GM18526 (cell line): Measurements from ENCODE around the gene COQ2.

Experiments used
- POLR2A ChIP-seq: IDR thresholded peaks from 3 replicates; pipeline ENCODE4 v1.6.1; 2011; ENCODE audit not compliant: insufficient read length; ENCODE audit errors: extremely low read depth

Gene COQ2

DNA sequence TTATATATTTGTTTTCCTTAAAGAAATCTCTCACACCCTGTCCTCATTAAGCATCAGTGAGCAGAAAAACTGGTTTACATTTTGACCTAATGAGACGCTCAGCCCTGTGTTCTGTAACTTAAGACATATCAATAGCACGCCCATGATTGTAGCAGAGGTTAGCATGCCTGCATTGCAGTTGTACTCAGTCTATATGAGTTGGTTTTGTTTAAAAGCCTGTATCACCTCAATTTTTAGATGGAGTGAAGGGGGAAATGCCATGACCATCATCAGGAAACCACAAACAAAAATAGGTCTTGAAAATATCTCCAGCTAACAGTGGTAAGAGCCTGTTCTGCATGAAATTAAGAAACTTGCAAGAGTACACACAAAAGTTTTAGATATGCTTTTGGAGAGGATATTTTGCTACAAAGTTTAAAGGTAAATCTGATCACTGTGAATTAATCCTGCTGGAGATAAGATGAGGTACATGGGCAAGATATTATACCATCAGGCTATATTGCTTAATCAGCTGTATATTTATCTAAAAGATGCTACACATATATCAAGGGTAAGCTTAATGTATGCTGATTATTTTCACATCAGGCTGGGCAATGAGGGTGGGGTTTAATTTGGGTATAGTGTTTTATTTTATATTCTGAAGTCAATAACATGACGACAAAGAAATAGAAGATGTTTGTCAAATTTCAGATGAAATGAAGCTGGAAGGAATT is 13.1 kb upstream of the COQ2 start:
- no peak for TF ChIP-seq POLR2A

DNA sequence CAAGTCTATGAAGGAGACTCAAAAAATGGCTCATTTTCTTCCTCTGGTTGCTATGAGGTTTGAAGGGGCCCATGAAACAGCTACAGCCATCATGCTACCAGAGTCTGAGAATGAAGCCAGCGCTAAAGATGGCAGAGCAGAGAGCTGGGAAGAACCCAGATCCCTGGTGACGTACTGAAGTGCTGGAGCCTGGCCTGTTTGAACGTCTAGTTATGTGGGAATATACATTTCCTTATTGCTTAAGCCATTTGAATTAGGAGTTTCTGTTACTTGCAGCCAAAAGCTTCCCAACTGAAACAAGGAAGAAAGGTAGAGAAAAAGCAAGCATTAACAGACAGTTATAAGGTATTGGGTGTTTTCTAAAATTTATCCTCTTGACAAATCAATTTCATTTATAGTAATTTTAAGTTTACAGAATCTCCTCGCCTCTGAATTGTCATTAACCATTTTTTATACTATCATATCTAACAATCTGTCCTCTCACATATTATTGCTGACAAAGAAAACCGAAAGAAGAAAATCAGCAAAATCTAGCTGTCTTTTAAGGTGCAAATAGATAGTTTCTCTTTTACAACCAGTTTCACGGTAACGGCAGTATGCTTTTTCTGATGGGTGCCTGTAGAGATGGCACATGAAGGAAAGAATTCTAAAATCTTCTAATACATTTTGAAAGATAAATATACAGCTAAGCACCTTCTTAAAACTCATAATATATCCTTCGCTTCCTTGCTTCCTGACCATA is 8.9 kb upstream of the COQ2 start:
- no peak for TF ChIP-seq POLR2A

DNA sequence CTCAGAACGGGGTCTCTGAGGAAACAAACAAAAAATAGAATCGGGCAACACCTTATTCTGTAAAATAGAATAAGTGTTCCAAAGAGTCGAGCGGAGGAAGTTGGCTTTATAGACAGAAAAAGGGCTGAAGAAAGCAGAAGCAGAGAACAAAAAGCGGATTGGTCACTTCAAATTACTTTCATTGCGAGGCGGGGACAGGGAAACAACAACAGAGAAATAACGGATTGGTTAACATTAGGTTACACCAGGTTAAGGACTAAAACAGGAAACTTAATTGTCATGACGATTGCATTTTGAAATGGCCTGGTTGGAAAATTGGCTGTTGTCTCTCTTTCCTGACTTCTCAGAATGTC is 433 bp upstream of the COQ2 start:
- no peak for TF ChIP-seq POLR2A

DNA sequence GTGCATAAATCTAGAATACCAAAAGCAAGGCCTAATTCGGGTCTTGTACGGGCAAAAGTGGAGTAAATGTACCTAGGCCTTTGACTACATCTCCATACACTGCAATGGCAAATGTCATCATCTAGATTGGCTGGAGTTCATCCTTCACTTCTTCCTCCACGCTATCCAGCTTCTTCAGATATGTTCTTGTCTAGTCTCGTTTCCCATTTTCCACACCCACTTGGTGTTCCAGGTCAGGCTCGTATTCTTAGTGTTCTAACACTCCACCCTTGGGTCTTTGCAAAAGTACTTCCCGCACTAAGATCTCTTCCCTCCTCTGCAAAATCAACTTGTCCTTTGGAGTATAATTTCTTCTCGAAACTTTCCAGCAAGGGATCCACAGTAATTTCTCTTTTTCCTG is 1.4 kb downstream of the COQ2 start:
- TF ChIP-seq POLR2A, result no peak

DNA sequence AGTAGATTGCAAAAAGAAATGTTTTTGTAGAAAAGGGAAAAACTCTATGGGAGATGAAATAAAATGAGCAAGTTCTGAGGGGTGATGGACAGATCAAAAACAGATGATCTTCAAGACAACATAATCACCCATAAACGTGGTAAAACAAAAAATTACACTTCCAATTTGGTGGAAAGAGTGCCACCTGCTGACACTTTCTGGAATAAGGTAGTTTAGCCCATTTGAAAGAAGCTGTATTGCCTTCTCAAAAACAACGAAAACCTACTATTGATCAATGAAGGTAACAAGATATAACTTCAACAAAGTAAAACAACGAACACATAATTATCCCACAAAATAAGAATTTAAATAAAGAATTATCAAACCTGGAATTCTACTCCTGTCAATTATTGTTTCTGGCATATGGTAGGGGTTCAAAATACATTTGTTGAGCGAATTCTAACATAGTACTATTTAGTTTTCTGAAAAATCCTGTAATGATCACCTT is 2.5 kb downstream of the COQ2 start:
- no peak for TF ChIP-seq POLR2A

DNA sequence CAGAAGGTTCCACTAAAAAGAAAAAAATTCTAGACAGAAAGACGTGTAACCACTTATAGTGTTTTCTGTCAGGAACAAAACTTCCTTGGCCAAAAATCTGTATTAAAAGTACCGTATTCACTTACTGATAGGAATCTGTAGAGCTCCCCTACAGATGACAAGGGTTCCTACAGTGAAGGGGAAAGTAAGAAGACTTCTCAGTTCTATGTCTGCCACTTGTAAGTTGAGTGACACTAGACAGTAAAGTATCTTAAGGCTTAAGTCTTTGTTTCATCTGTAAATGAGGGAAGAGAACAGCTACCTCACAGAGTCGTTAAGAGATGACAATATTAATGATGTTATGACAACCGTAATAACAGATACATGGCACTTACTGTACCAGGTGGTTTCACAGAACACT is 3.3 kb downstream of the COQ2 start:
- no peak for TF ChIP-seq POLR2A

DNA sequence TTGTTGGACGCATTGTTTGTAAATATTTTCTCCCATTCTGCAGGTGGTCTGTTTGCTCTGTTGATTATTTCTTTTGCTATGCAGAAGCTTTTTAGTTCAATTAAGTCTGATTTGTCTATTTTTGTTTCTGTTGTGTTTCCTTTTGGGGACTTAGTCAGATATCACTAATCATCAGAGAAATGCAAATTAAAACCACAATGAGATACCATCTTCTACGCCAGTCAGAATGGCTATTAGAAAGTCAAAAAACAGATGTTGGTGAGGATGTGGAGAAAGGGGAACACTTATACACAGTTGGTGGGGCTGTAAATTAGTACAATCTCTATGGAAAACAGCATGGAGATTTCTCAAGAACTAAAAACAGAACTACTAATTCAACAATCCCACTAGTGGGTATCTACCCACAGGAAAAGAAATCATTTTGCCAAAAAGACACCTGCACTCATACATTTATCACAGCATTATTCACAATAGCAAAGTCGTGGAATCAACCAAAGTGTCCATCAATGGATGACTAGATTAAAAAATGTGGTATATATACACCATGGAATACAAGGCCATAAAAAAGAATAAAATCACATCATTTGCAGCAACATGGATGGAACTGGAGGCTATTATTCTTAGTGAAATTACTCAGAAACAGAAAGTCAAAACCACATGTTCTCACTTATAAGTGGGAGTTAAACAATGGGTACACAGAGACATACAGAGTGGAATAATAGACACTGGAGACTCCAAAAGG is 8.1 kb downstream of the COQ2 start:
- TF ChIP-seq POLR2A, result no peak

DNA sequence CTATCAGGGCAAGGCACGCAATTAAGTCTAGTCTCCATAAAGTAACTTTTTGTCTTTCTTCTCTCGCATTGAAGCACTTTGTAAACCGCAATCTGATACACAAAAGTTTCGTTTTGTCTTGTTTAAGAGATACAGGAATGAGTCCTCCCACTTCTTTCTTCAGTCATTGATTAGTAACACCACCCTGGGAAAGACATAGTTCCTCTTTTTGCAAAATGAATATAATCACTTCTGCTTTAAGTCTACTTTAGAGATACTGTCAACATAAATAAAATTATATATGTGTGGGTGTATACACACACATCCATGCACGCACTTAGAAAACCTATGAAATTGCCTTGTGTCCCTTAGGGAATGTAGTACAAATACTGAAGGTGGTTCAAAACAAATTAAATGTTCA is 11.7 kb downstream of the COQ2 start:
- no peak for TF ChIP-seq POLR2A

DNA sequence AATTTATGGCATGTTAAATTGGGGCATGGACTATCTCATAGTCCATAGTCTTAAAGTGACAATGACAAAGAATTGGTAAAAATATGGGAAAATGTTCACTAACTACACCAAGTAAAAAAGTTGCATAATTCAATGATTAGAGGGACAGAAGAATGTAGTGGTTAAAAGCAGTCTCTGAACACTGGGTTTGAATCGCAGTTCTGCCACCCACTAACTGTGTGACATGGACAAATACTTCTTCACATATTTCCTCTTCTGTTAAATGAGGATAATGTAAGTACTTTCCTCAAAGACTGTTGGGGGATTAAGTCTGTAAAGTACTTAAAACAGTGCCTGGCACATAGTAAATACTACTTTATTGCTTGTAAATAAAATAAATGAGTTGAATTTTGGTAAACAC is 15.3 kb downstream of the COQ2 start:
- no peak for TF ChIP-seq POLR2A

DNA sequence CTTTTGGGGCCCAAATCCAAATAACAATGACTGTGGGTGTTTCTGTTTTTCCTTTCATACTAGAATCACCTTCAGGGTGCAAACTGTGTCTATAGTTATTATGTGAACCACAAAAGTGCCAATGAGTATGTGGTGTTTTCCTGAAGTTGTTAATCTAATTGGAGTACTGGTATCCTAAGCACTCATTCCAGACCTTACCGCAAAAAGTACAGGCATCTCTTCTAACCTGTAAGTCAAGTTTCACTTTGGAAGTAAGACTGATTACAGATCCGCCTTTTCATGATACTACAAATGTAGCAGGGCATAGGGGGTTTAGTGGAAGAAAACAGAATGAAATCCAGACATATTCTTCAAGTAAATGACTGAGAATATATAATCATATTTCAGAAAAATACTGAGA is 16.1 kb downstream of the COQ2 start:
- TF ChIP-seq POLR2A, result no peak

DNA sequence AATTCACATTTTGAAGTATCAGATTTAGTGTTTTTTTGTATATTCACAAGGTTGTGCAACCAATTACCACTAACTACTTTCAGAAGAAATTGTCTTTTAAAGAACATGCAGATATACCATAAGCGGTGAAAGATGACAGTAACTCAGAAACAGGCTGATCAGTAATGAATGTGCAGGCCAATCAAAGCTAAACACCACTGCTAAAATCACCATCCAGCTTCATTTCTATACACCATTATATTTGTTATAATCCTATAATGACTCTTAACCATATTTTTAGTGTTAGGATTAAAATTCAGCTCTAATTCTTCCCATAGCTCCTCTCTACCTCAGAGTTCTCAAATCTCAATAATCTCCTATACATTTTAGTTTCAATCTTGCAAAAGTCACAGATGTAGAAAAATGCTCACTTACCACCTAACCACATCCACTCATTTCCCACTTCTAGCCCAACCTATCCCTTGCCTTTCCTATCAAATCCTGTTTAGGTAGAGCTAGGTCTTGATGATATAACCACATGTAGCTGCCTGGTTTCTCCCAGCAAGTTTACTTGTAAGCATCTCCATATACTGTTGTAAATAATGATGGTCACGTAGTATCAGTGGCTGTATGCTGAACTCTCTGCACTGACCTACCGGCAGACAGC is 16.6 kb downstream of the COQ2 start:
- TF ChIP-seq POLR2A, result no peak

DNA sequence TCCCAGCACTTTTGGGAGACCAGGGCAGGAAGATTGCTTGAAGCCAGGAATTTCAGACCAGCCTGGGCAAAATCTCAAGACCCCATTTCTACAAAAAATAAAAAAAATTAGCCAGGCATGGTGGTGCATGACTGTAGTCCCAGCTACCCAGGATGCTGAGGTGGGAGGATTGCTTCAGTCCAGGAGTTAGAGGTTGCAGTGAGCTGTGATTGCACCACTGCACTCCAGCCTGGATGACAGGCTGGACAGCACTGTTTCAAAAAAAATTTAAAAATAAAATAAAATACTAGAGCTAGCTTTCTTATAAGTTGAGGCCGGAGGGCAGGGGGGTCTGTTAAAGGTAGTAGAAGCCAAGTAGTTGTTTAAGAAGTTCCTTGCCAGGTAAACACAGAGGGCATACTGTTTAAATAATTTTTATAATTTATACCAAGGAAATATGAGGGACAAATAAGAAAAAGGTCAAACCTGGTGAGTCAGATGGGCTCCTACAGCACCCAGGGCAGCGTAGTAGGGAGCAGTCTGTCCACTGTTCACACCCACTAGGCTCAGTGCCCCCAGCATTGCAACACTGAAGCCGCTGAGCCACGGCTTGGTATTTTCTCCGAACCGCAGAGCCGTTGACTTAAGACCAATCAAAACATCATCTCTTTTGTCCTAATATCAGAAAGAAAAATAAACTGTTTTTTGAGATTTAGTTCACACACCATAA is 17.3 kb downstream of the COQ2 start:
- TF ChIP-seq POLR2A, result no peak

DNA sequence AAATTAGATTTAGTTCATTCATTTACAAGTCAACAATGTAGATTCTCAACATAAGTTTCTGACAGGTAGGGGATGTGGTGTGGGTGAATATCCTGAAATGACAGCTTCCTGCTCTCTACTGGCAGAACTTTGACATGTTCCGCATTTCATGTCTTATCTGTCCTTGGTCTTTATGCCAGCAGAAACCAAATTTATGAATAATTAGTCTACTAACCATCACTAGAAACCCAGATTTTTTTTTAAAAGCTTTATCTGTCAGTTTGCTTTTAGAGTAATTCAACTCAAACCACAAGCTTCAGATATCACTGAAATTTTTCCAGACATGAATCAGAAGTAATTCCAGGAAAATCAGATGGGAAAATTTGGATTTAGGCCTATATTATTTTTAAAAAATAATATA is 17.9 kb downstream of the COQ2 start:
- no peak for TF ChIP-seq POLR2A

DNA sequence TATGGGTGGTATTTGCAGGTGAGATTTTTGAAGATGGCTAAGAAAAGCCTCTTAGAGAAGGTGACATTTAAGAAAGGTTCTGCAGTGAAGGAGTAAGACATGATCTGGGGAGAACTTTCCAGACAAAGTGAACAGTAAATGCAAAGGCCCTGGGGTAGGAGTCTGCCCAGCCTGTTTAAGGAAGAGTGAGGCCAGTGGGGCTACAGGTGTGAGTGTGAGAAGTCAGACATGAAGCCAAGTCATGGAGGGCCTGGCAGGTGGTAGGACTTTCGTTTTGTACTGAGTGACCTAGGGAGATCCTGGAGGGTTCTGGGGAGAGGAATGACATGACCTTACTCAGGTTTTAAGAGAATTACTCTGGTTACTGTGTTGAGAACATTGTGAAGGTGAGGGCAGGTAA is 21.5 kb downstream of the COQ2 start:
- TF ChIP-seq POLR2A, result no peak

DNA sequence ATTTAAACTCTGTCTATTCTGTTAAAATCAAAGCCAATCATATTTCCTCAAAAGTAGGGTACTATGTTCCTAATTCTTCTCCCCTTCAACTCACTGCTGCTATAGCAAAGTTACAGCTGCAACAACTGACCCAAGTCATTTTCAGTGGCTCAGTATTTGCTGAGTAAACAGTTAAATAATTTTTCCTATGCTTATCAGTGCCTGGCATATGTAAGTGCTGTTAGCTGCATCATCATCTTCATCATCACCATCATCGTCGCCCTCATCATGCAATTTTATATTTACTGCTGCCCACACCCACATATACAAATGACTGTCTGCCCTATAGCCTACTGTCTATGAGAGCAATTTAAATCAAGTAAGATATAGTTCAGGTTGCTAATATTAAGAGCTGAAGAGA is 21.9 kb downstream of the COQ2 start:
- no peak for TF ChIP-seq POLR2A
